ENCODE results near the gene GAS7.

Gene GAS7

DNA sequence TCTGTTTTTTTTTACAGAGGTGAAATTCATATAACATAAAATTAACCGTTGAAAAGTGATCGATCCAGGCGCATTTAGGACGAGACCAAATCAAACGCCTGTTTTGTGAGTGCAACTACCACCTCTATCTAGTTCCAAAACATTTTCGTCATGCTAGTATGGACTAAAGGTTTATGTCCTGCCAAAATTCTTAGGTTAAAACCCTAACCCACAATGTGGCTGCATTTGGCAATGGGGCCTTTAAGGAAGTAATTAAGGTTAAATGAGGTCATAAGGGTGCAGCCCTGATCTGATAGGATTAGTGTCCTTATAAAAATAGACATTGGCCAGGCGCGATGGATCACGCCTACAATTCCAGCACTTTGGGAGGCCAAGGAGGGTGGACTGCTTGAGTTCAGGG lies 260.5 kb downstream of the GAS7 start:
- peak; percentile 72 for DNase-seq (ENCODE audit: low read depth)
- no peak for TF ChIP-seq CTCF (conservative IDR thresholded peaks at IDR 0.05; ENCODE audit: low read length)
- no peak overlapping the region for H3K4me3 ChIP-seq (ENCODE audit: low read length)

- DNase-seq (ENCODE audit: low read depth): peak; percentile 95
- no peak overlapping the region for H3K4me3 ChIP-seq (ENCODE audit: low read length)
- 0 out of 2 replicates have a peak, but pooled peaks have one; percentile 2 for TF ChIP-seq CTCF (conservative IDR thresholded peaks at IDR 0.05; ENCODE audit: low read length)
Measured at GRCh38 chr17:9937241-9937761, 261.1 kb downstream of the GAS7 start.

- DNase-seq (ENCODE audit: low read depth): no peak
- TF ChIP-seq CTCF (conservative IDR thresholded peaks at IDR 0.05; ENCODE audit: low read length): no peak
- H3K4me3 ChIP-seq (ENCODE audit: low read length): no peak overlapping the region
Measured at GRCh38 chr17:9936095-9936494, 262.3 kb downstream of the GAS7 start.

- peak; percentile 69 for DNase-seq (ENCODE audit: low read depth)
- TF ChIP-seq CTCF (conservative IDR thresholded peaks at IDR 0.05; ENCODE audit: low read length): no peak
Measured at GRCh38 chr17:9935408-9935807, 263.0 kb downstream of the GAS7 start.

GRCh38 chr17:9934331-9934730 lies 264.1 kb downstream of the GAS7 start:
- no peak for DNase-seq (ENCODE audit: low read depth)
- H3K4me3 ChIP-seq (ENCODE audit: low read length): no peak overlapping the region
- TF ChIP-seq CTCF (conservative IDR thresholded peaks at IDR 0.05; ENCODE audit: low read length): no peak

More at GRCh38 chr17:9935408-9935807, 263.0 kb downstream of the GAS7 start:
- no peak overlapping the region for H3K4me3 ChIP-seq (ENCODE audit: low read length)

DNA sequence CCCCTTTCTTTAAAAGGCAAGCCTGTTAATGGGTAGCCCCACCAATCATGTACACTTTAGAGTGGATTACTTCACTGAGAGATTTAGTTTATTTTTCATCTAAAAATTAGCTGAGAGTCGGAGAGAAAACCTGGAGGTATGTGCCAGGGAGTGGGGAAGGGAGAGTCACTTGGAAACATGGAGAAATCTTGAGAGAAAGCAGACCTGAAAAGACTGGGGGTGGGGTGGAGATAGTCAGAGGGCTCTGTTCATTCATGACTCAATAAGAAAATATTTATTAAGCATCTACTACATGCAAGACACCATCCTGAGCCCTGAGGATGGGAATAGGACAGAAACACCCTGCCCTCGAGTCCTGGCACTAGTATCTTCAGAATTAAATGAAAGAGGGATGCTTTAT lies 265.9 kb downstream of the GAS7 start:
- DNase-seq (ENCODE audit: low read depth): peak; percentile 40
- TF ChIP-seq CTCF (conservative IDR thresholded peaks at IDR 0.05; ENCODE audit: low read length): no peak
- H3K4me3 ChIP-seq (ENCODE audit: low read length): no peak overlapping the region

- no peak for DNase-seq (ENCODE audit: low read depth)
- no peak for TF ChIP-seq CTCF (conservative IDR thresholded peaks at IDR 0.05; ENCODE audit: low read length)
- no peak overlapping the region for H3K4me3 ChIP-seq (ENCODE audit: low read length)
Measured at GRCh38 chr17:9931144-9931741, 267.2 kb downstream of the GAS7 start.

Measured in AG10803 (cell line).